HG02884 (cell line): ENCODE data around the gene TSHZ3.

Experiments
- ATAC-seq: cut with Tn5 transposase; IDR thresholded peaks from one replicate; pipeline ENCODE4 v1.9.1; 2021; ENCODE audit warnings: mild to moderate bottlenecking, moderate library complexity; ENCODE audit not compliant: unreplicated experiment

The TSHZ3 gene

DNA sequence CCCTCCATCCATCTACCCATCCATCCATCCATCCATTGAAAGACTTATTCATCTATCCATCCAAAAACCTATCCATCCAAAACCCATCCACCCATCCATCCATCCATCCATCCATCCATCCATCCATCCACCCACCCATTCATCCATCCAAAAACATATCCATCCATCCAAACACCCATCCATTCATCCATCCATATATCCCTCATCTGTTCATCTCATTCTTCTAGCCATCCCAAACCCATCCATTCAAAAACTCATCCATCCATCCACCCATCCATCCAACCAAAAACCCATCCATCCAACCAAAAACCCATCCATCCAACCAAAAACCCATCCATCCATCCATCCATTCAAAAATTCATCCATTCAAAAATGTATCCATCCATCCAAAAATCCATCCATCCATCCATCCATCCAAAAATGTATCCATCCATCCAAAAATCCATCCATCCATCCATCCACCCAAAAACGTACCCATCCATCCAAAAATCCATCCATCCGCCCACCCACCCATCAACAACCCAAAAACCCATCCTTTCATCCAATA, 56.5 kb downstream of the TSHZ3 start:
- ATAC-seq, result no peak

DNA sequence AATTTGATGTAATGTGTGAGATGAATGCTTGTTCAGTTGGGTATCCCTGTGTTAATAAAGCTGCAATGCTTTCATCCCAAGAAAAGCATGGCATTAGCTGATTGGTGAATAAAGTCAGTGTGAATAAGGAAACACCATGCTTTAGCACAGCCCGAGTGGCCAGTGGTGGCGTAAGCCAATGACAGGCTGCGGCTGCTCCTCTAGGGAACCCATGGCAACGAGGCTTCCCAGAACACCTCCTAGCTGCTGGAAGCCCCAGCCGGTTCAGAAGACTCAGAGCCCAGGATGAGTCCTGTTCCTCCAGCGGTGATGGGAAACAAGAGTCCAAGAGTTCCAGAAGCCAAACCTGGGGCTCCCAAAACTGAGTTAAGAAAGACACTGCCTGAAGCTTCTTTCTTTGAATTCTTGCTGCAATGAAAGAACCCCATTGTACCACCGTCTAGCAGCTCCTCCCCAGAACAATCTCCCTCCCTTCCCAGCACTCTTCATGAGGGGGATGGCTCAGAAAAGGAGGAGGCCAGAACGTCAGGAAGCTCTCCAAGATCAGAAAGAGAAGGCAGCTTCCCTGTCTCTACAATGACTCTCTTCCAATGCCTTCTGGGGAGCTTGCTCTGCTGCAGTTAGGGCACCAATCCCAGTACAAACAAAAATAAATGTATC, 58.2 kb downstream of the TSHZ3 start:
- no peak for ATAC-seq

DNA sequence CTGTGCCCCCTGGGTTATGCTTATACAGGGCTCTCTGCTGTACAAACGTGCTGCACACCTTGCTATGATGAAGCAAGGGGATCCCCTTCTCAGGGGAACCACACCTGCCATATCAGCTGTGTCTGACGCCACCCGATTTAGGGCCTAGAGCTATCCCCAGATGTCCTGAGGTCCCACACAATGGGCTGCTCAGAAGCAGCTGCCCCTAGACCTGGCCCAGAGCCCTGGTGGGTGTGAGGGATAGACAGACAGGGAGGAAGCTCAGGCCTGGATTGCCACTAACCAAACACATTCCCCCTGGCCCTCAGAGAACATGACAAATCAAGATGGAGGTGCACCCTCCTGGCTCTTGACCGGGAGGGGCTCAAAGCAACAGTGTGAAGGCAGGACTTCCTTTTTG, 59.3 kb downstream of the TSHZ3 start:
- no peak for ATAC-seq

DNA sequence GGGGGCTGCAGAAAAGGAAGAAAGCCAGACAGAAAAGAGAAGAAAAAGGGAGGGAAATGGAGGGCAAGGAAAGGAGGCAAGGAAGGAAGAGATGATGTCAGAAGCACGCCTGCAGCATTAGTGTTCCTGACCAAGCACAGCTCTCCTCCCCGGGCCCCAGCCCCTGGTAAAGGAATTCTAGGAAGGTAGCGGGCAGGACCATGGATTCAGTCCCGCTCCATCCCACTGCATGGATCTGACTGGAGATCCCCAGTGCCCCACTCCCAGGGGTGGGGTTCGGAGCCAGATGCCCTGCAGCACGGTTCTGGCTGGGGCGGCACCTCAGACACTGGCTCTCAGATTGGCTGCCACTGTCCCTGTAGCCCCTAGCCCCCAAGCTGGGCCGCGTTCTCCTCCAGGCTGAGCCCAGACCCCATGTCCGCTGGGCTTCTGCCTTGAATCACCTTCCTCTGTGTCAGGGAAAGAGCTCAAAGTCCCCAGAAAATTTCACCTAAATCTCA, 59.8 kb downstream of the TSHZ3 start:
- no peak for ATAC-seq

DNA sequence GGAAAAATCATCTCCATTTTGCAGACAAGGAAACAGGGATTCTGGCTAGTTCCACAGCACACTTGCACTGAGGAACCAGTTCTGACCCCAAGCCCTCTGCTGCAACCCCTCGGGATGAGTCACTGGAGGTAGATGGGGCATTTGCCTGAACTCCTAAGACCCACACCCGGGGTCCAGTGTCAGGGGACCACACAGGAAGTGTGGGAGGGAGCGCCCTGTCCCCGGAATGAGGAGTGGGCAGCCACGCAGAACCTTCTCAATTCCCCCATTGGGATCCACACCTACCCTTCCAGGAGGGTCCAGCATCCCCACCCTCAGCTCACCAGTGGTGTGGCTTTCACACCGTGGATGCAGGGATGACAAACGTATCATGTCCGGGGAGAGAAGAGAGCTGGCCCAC, 62.7 kb downstream of the TSHZ3 start:
- no peak for ATAC-seq

DNA sequence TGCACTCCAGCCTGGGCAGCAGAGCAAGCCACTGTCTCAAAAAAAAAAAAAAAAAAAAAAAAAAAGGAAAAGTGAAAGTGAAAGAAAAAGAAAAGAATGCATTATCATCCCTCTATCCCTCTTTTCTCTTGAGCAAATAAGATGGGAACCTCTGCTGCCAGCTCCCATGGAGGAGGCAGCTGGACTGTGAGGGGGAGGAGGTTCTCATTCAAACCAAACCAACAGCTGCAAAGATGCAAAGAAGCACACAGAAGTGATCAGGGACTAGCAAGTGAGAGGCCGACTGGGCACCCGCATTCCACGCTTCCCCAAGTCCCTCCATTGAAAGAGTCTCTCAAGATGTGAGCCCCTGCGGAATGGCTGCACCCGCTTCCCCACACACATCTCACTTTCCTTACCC, 63.5 kb downstream of the TSHZ3 start:
- no peak for ATAC-seq

DNA sequence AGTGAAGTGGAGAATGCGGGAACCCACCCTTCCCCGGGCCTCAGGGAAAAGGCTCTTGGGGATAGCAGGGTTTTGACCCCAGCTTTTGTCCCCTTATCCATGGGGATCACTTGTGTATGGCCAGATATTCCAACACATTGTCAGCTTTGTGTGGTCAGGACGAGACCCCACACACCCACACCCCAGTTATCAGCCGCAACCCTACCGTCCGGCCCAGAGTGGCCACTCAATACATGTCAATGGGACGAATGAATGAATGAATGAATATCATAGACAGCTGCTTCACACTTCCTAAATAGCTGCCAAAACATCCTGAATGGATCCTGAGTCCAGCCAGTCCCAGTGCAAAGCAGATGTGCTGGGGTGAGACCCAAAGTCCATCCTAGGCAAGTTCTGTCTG, 64.6 kb downstream of the TSHZ3 start:
- no peak for ATAC-seq

DNA sequence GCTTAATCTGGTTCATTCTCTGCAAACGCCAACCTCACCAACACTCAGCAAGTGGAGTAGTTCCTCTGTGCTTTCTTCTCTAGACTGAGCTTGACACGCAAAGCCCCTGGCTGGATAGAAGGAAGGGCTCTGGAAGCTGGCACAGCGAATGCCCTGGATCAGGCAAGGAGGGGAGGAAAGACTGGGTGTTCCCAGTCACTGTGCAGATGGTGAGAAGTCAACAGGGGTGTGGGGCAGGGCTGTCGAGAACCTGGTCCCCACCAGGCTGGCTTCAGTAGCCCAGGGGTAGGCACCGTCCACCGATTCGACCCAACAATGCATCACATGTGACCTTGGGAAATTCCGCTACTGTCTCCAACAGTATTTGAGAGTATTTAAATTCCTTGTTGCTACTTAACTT, 65.5 kb downstream of the TSHZ3 start:
- ATAC-seq, result no peak

DNA sequence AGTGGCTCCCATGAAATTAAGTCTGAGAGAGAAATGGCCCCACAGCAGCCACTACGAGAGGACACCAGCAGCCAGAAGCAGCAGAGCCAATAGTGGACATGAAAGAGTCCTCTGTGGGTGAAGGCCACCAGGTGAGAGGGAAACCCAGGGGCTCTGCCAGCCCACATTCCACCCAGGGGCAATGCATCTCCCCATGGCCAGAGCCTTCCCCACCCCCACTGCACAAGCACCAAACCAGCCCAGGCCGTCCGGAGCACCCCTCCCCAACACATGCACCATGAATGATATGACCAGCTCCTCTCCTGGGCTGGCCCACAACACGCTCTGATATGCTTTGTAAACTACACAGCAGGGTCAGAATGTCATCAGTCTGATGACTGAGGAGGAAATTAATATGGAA, 66.9 kb downstream of the TSHZ3 start:
- ATAC-seq, result no peak

DNA sequence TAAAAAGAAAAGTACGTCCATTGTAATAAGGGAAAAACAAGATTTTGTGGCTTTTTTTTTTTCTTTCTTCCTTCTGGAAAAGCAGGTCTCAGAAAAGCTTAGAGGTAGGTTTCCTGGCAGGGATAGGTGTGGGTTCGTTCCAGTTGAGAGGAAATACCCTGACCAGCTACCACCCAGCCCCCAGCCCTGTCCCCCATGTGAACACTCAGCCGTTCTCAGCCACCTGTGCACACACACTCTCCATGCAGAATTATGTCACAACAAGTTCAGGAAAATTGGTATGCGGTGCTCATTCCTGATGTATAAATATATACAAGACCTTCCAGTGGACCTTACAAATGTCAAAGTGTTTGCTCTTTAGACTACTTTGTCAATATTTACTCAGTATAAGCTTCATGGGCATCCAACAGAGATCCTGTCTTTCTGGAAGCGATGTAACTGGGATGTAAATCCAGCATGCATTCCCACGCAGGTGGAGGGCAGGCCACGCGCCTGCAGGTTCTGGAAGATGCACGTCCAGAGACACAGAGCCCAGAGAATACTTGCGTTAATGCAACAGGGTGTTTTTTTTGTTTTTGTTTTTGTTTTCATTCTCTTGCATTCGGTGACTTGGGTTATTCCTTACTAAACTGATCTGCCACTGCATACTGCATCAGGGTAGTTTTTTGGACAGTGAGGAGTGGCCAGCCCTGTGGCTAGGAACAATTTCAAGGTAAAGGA, 68.8 kb downstream of the TSHZ3 start:
- no peak for ATAC-seq

DNA sequence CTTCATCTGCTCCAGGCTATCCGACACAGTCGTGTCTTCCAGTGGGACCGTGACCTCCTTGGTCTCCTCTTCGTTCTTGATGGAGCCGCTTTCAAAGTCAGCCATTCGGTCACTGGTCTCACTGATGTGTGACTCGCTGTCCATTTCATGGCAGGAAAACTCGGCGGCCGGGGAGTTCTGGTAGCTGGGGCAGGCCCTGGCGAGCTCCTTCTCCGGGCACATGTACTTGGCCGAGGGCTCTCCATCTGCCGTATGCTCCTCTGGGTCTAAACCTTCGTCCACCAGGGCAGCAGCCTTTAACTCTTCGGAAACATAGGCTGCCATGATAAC, 69.8 kb downstream of the TSHZ3 start:
- no peak for ATAC-seq

DNA sequence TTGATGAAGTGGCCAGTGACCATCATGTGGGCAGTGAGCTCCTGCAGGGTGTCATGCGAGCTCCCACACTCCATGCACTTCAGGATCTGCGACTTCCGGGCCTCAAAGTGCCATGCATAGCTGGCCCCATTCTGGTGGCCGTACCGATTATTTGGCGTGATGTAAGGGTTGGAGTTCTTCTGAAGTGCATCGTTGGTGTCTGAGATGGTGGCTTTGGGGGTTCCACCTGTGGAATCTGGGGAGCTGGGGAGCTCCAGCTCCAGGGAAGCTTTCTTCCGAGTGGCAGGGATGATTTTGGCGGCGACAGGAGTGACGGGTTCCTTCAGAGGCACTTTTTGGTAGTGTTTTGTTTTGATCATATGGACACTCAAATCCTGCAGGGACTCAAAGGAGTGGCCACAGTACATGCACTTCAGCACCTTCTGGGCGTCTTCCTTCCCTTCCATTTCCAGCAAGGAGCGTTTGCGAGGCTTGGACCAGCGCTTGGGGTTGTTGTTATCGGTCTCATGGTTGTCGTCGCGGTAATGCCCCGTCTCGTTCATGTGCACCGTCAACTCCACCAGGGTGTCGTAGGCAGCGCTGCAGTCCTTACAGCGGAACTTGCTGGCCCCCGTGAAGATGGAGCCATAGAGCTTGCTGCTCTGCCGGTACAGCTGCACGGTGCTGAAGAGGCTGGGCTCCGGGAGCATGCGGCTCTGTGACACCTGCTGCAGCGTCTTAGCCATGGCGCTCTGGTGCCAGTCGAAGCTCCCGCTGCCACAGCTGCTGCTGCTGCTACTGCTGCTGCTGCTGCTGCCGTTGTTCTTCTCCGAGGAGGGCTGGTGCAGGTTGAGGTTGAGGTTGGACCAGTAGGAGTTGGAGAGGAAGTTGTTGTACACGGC, 70.4 kb downstream of the TSHZ3 start:
- ATAC-seq, result no peak

DNA sequence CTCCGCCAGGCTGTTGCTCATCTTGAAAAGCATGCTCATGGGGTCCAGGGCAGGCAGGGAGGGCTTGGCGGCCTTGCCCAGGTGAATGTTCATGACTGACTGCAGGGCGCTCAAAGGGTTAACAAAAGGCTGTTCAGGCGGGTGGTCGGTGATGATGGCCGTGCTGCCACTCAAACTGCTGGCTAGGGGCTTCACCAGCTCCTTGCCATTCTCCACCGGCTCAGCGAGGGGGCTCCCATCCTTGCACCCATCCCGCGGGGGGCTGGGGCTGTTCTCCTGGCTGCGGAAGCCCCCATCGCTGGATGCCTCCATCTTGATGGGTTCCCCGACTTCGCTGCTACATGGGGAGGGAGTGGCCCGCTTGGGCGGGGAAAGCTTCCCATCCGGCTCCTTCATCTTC, 71.7 kb downstream of the TSHZ3 start:
- no peak for ATAC-seq

DNA sequence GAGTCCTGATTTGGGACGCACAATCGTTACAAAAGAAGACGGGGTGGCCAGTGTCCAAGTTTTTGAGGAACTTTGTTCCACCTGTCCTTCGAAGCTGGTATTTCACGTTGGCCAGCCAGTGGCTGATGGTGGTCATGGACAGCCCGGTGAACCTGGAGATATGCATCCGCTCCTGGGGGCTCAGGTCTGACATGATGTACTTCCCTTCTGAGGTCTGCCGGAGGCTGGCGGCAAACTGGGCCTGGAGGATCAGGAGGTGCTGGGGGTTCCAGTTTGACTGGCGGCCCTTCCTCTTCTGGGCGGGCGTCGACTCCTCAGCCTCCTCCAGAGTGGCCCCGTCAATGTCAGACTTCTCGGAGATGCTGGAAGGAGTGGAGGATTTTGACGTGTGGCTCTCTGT, 72.4 kb downstream of the TSHZ3 start:
- no peak for ATAC-seq

DNA sequence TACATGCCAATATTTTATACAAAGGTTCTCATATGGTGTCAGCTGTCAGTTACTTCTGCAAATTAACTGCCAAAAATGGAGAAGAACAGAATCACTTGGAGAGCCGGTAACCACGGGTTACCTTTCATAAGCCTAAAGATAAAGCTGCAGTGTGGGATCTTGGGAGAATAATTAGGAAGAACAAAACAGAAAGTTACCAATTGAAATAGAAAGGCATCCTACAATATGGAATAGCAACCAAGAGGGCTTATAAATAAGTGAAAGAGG, 74.2 kb downstream of the TSHZ3 start:
- ATAC-seq, result no peak

DNA sequence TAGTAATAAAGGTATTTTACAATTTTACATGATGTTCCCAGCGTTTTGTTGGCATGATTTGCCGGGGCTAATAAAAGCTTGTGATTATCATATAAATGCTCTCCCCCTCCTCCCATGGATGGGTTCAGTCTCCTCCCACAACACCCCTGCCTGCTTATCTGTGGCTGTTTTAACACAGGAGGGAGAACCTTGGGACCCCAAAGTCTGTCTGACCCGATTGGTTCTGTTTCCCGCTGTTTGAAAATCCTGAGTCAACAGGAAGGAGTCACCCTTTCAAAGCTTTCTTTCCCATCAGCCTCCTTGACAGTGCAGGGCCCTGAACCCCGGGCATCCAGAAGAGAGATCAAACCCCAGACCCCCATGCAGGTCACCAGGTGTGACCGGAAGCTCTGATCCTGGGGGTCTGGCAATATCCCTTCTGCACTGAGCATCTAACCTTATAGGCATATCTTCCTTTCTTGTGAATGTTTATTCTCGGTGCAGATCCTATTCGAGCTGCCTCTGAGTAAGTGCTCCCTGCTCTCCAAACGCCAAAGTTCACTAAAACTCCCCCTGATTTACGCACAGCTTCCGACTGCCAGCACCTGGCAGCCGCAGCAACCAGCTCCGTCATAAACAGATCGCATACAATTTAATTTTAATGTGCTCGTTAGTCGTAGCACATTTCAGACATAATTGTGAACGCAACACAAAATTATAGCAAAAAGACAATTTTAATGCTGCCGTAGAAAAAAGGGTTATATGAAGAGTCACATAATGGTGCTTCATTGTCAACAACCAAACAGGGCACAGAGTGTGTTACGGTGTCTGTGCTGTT, 74.8 kb downstream of the TSHZ3 start:
- no peak for ATAC-seq

DNA sequence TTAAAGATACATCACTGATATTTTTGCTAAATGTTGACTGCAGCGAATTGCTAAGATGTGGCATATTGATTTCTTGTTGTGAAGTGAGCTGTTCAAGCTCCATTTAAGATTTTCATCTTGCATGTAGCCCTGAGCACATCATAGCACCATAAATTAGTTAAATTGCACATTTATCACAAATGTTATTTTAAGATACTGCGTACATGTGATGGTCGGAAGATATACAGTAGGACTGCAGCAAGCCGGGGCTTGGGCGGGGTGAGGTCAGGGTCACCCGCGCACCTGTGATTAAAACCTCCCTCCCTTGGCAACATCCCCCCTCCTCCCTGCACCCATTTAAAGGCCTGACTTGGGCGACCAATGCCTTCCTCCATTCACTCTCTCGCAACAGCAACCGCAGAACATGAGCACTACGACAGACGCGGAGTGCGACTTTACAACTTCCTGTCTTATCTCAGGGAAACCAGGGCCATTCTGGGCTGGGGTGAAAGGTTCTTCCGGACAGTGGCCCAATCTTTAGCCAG, 76.6 kb downstream of the TSHZ3 start:
- ATAC-seq, result no peak

DNA sequence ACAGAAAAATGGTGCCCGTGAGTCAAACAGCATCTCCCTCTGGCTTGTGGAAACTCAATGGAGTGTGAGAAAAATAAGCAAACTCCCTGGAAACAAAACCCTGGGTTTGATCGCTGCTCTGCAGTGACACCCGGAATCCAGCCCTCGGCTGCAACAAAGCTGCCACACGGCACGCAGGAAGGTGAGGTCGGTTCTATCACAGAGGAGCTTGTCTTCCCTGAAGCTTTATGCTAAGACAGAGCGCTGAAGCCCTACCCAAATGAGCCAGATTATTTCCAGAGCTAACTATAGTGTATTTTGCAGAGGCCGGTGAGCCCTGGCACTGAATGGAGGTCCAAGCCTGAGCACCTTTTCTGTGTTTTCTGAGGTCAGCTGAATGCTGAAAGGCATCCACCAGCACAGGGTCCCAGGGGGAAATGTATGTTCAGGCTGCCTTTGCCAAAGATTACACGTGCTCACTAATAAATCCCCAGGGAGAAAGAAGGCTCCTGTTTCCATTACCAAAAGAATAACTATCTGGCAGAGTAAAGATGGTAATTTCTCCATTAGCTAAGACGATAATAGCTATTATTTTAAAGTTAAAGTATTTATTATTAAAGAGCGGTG, 77.8 kb downstream of the TSHZ3 start:
- no peak for ATAC-seq

DNA sequence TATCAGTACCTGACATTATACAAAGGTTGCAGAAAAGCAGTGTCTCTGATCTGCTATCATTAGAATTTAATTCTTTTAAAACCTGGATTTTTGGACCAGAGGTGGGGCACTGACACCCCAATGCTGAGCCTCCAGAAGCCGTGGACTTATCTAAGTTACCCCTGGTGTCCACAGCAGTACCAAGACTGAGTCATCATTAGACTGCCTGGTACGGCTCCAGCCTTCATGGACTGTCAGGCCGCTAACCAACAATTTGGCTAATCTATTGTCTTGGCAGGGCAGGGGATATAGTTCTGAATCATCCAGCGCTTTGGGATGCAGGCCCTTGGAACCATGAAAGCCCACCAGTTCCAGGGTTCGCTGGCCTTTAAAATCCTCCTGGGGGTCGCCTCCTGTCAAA, 78.3 kb downstream of the TSHZ3 start:
- ATAC-seq, result no peak

DNA sequence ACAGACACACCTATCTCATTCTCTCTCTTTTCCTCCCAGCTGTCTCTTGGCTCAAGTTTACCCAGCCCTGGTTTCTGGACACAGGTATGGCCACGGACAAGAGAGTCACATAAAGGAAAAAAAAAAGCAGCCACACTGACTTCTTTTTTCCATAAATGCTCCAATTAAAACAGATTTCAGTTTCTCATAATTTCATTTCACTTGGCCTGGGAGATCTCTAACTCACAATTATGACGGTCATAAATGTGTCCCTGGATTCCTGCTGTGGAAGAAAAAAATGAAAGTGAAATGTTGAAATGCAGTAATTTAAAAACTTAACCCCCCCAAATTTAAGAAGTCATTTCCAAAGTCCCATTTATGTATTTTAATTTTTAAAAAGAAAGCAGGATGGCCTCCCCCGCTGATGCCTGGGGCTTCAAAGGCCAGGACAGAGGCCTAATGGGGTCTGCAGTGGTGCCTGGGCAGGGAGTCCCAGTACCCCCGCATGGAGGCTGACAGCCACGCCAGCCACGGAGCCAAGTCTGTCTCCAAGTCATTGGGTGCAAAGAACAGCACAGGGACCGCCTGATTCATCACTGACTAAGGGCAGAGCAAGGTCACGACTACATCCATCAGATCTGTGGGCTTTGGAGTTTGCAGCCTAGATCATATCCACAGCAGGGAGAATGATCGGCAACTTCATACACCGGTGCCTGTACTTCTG, 79.7 kb downstream of the TSHZ3 start:
- no peak for ATAC-seq
